K562 (cell line): ENCODE measurements around the gene BIRC5. TPM values are rescaled to one million over a fixed set of nuclear protein-coding genes. Genes with fewer than 3 reads are reported as not detected.

Experiments
- ARID2 ChIP-seq: fragments of 450-650 bp; IDR thresholded peaks from 2 replicates; pipeline ENCODE4 v1.6.1; 2017; ENCODE audit warnings: antibody characterized with exemption, mild to moderate bottlenecking
- ATF2 ChIP-seq: sonication (generic); formaldehyde crosslinking; IDR thresholded peaks from 2 replicates; pipeline ENCODE4 v1.8.1; 2022; ENCODE audit warnings: missing genetic modification reagents
- BCOR ChIP-seq: fragments of 450-650 bp; IDR thresholded peaks from 2 replicates; pipeline ENCODE4 v1.6.1; 2016
- BMI1 ChIP-seq: fragments of 150-350 bp; IDR thresholded peaks from 2 replicates; pipeline ENCODE4 v1.6.1; 2014; ENCODE audit warnings: low read length
- CREB5 ChIP-seq: fragments of 250-450 bp; sonication (Bioruptor Pico); IDR thresholded peaks from 2 replicates; pipeline ENCODE4 v1.5.0; 2020; ENCODE audit warnings: mild to moderate bottlenecking
- ELK1 ChIP-seq: sonication (generic); formaldehyde crosslinking; IDR thresholded peaks from 2 replicates; pipeline ENCODE4 v1.8.1; 2022; ENCODE audit warnings: missing genetic modification reagents
- GMEB1 ChIP-seq: fragments of 250-450 bp; sonication (Bioruptor Pico); IDR thresholded peaks from 2 replicates; pipeline ENCODE4 v1.4.0; 2020; ENCODE audit warnings: mild to moderate bottlenecking
- LARP7 ChIP-seq: fragments of 450-650 bp; IDR thresholded peaks from 2 replicates; pipeline ENCODE4 v1.6.1; 2016
- MAX ChIP-seq: sonication (generic); formaldehyde crosslinking; IDR thresholded peaks from 2 replicates; pipeline ENCODE4 v1.9.0; 2022; ENCODE audit warnings: mild to moderate bottlenecking, missing genetic modification reagents
- MBD1 ChIP-seq: fragments of 250-450 bp; sonication (Bioruptor Pico); IDR thresholded peaks from 2 replicates; pipeline ENCODE4 v1.8.0; 2022; ENCODE audit warnings: inconsistent platforms
- PREB ChIP-seq: sonication (generic); formaldehyde crosslinking; IDR thresholded peaks from 2 replicates; pipeline ENCODE4 v1.8.1; 2023; ENCODE audit warnings: mild to moderate bottlenecking, missing genetic modification reagents
- RFX5 ChIP-seq: IDR thresholded peaks from 2 replicates; pipeline ENCODE4 v1.6.1; 2011; ENCODE audit warnings: low read depth, mild to moderate bottlenecking, improper control_type of control experiment, low read length
- SAFB ChIP-seq: fragments of 200-400 bp; formaldehyde crosslinking; IDR thresholded peaks from 2 replicates; pipeline ENCODE4 v1.6.1; 2017; ENCODE audit warnings: low read depth, low read length, borderline replicate concordance
- SIX5 ChIP-seq, 2 experiments: IDR thresholded peaks; 2 replicates each; pipeline ENCODE4 v1.6.1; 2011; ENCODE audit warnings: low read length in 2 of 2, borderline replicate concordance in 1 of 2, low read depth in 1 of 2, mild to moderate bottlenecking in 1 of 2, moderate library complexity in 1 of 2; ENCODE audit not compliant: insufficient read depth in 1 of 2
- U2AF2 ChIP-seq: fragments of 200-400 bp; formaldehyde crosslinking; optimal IDR thresholded peaks from 2 replicates; pipeline ENCODE3; 2017; ENCODE audit warnings: low read depth, mild to moderate bottlenecking, low read length
- XRCC5 ChIP-seq: fragments of 200-400 bp; formaldehyde crosslinking; IDR thresholded peaks from 2 replicates; pipeline ENCODE4 v1.6.1; 2017; ENCODE audit warnings: low read depth, mild to moderate bottlenecking, low read length
- ZBTB8A ChIP-seq: fragments of 450-650 bp; IDR thresholded peaks from 2 replicates; pipeline ENCODE4 v1.6.1; 2018; ENCODE audit warnings: mild to moderate bottlenecking, moderate library complexity; ENCODE audit not compliant: partially characterized antibody
- ZNF384 ChIP-seq: IDR thresholded peaks from 2 replicates; pipeline ENCODE4 v1.6.1; 2012; ENCODE audit warnings: low read depth, low read length, improper control_type of control experiment
- ZNF584 ChIP-seq: fragments of 200-800 bp; sonication (Bioruptor generic); IDR thresholded peaks from 2 replicates; pipeline ENCODE4 v1.6.1; 2016; ENCODE audit warnings: low read depth, mild to moderate bottlenecking, missing genetic modification characterization, missing compliant biosample characterization
- polyA plus RNA-seq, 8 experiments: library from polyadenylated mRNA; depleted of rRNA in 4 of 8; stranded (reverse) in 5 of 8; unstranded in 3 of 8; fragments of >200 nt; fragmentation: Nextera tagmentation in 2 of 8; fragmentation: Illumina TruSeq in 1 of 8; extraction: Ambion mirVana in 2 of 8; extraction: Trizol in 1 of 8; gene quantifications; 2 replicates each; pipeline versions ENCODE4 v1.2.1 to v1.2.3, GENCODE V29; 2011 to 2014; ENCODE audit warnings: inconsistent platforms in 1 of 8, missing spikeins in 1 of 8
- total RNA-seq, 7 experiments: library from RNA; depleted of rRNA in 6 of 7; stranded (reverse); fragments of >200 nt in 6 of 7; fragmentation: Illumina TruSeq in 2 of 7; extraction: Trizol in 2 of 7; gene quantifications; 2 replicates each; pipeline versions ENCODE4 v1.2.1 to v1.2.3, GENCODE V29; 2011 to 2021; ENCODE audit warnings: low replicate concordance in 1 of 7

BIRC5 gene
- total and polyA plus RNA-seq, 9 of the 15 experiments (the other 6 are each of a cell fraction or from before 2014, with no cell fraction given) = 64.4 to 140 (median 101) TPM

- no peak for TF ChIP-seq BCOR
- no peak for TF ChIP-seq BMI1
- no peak for TF ChIP-seq ATF2 (CRISPR knock-in tag)
- TF ChIP-seq SAFB = no peak
- 0 out of 2 replicates have a peak, but pooled peaks have one; percentile 8 for TF ChIP-seq ELK1 (CRISPR knock-in tag)
- TF ChIP-seq ZNF384 = no peak
- TF ChIP-seq ARID2 = peak; percentile 88; the same call in 1 of the 2 replicates
- TF ChIP-seq MAX (CRISPR knock-in tag) = peak; percentile 81
- no peak for TF ChIP-seq U2AF2
- TF ChIP-seq ZBTB8A = no peak
- no peak for TF ChIP-seq SIX5 (IDR thresholded peaks at IDR 0.05; ENCODE audit: borderline replicate concordance in 1 of 2, insufficient read depth in 1 of 2, low read depth in 1 of 2, low read length in 2 of 2)
- TF ChIP-seq PREB = no peak
- TF ChIP-seq MBD1 (CRISPR knock-in tag) = no peak
- no peak for TF ChIP-seq ZNF584 (CRISPR knock-in tag)
- TF ChIP-seq CREB5 (CRISPR knock-in tag) = no peak
- peak; percentile 95 for TF ChIP-seq XRCC5
- TF ChIP-seq GMEB1 (CRISPR knock-in tag) = no peak
- TF ChIP-seq LARP7 = no peak
- no peak for TF ChIP-seq RFX5
These were observed 37.1 kb downstream of the BIRC5 start (continued) for GRCh38 chr17:78250891-78251772.
